Measurements from ENCODE around the gene ZIC1.

ZIC1 gene

DNA sequence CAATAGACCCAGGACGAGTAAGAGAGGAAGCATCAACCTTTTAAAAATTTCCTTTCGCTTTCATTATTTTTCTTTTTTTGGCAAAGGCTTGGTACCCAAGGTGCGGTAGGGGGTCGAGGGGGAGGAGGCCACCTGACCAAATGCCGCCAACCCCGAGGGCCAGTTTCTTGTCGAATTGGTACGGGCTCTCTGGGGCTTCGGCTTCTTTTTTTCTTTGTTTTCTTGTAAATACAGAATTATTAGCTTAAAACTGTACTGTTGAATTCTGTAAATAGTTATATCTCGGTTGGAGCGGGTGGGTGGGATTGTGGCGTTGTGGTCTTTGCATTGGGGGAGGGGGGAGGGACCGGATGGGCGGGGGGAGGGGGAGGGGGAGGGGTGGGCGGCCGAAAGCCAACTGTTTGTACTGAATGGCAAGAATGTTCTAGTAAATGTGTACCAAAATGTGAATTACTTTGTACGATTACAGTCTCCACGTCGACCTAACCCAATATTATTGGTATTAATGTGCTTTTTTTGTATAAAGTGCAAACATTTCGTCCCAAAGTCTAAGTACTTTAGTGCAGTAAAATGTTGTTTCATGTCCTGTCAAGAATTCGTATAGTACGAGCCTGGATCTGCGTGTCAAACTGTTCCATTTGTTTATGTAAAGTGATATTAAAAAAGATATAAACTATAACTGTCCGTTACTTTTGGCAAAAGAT, 4.7 kb downstream of the ZIC1 start:
- TF ChIP-seq, protein P1, sequence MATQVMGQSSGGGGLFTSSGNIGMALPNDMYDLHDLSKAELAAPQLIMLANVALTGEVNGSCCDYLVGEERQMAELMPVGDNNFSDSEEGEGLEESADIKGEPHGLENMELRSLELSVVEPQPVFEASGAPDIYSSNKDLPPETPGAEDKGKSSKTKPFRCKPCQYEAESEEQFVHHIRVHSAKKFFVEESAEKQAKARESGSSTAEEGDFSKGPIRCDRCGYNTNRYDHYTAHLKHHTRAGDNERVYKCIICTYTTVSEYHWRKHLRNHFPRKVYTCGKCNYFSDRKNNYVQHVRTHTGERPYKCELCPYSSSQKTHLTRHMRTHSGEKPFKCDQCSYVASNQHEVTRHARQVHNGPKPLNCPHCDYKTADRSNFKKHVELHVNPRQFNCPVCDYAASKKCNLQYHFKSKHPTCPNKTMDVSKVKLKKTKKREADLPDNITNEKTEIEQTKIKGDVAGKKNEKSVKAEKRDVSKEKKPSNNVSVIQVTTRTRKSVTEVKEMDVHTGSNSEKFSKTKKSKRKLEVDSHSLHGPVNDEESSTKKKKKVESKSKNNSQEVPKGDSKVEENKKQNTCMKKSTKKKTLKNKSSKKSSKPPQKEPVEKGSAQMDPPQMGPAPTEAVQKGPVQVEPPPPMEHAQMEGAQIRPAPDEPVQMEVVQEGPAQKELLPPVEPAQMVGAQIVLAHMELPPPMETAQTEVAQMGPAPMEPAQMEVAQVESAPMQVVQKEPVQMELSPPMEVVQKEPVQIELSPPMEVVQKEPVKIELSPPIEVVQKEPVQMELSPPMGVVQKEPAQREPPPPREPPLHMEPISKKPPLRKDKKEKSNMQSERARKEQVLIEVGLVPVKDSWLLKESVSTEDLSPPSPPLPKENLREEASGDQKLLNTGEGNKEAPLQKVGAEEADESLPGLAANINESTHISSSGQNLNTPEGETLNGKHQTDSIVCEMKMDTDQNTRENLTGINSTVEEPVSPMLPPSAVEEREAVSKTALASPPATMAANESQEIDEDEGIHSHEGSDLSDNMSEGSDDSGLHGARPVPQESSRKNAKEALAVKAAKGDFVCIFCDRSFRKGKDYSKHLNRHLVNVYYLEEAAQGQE (IDR thresholded peaks at IDR 0.05; ENCODE audit: low read depth), result no peak
- TF ChIP-seq NFIC (IDR thresholded peaks at IDR 0.05) (no peak), TCF12 (IDR thresholded peaks at IDR 0.05; ENCODE audit: low read depth) (no peak), ZBTB7A (IDR thresholded peaks at IDR 0.05; ENCODE audit: low read depth) (no peak), MAX (IDR thresholded peaks at IDR 0.05) (no peak), TAF1 (IDR thresholded peaks at IDR 0.05; ENCODE audit: low read depth) (no peak), CEBPB (IDR thresholded peaks at IDR 0.05) (no peak), CREB1 (IDR thresholded peaks at IDR 0.05; ENCODE audit: low read depth) (no peak), TEAD4 (IDR thresholded peaks at IDR 0.05) (no peak), RAD21 (IDR thresholded peaks at IDR 0.05; ENCODE audit: low read depth) (no peak), EGR1 (IDR thresholded peaks at IDR 0.05) (no peak), YY1 (IDR thresholded peaks at IDR 0.05; ENCODE audit: low read depth) (no peak), FOXM1 (IDR thresholded peaks at IDR 0.05; ENCODE audit: borderline replicate concordance, low read depth) (no peak)

DNA sequence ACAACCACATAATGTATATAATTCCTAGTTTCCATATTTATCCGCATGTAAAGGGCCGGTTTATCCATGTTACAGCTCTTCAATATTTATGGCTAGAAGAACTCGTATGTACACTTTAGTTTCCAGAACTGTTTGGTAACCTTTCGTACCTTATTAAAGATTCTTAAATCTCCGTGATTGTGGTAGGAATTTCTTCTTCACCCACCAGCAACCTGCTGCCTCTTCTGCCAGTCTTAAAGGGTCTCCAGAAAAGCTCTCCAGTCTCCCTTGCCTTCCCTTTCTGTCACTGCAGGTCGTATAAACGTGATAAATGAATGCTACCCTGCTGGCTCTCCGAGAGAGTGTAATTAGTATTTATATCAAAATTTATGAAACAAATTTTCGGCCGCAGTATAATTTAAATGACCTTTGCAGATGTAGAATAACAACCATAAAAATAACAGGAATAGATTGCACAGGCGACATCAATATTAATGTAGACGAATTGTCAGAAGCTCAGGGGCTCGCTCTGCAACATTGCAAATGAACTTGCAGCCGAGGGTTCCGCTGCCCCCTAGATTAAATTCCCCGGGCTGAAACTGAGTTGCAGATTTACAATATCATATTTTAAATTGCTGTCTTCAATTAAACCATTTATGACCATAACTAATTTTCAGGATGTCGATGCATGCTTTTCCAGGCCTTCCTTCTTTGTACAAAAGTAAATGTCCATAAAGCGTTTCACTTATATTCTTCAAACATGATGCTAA, 5.4 kb downstream of the ZIC1 start:
- TF ChIP-seq TEAD4 (IDR thresholded peaks at IDR 0.05) (no peak), YY1 (IDR thresholded peaks at IDR 0.05; ENCODE audit: low read depth) (no peak), FOXM1 (IDR thresholded peaks at IDR 0.05; ENCODE audit: borderline replicate concordance, low read depth) (no peak), NFIC (IDR thresholded peaks at IDR 0.05) (no peak), MAX (IDR thresholded peaks at IDR 0.05) (no peak), TAF1 (IDR thresholded peaks at IDR 0.05; ENCODE audit: low read depth) (no peak), CEBPB (IDR thresholded peaks at IDR 0.05) (no peak), RAD21 (IDR thresholded peaks at IDR 0.05; ENCODE audit: low read depth) (no peak), EGR1 (IDR thresholded peaks at IDR 0.05) (no peak), CREB1 (IDR thresholded peaks at IDR 0.05; ENCODE audit: low read depth) (no peak), TCF12 (IDR thresholded peaks at IDR 0.05; ENCODE audit: low read depth) (no peak), EP300 (IDR thresholded peaks at IDR 0.05; ENCODE audit: borderline replicate concordance) (no peak), ZBTB7A (IDR thresholded peaks at IDR 0.05; ENCODE audit: low read depth) (no peak)
- TF ChIP-seq, protein P2, sequence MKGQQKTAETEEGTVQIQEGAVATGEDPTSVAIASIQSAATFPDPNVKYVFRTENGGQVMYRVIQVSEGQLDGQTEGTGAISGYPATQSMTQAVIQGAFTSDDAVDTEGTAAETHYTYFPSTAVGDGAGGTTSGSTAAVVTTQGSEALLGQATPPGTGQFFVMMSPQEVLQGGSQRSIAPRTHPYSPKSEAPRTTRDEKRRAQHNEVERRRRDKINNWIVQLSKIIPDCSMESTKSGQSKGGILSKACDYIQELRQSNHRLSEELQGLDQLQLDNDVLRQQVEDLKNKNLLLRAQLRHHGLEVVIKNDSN (IDR thresholded peaks at IDR 0.05), result no peak
- TF ChIP-seq, protein P1 (IDR thresholded peaks at IDR 0.05; ENCODE audit: low read depth), result no peak

DNA sequence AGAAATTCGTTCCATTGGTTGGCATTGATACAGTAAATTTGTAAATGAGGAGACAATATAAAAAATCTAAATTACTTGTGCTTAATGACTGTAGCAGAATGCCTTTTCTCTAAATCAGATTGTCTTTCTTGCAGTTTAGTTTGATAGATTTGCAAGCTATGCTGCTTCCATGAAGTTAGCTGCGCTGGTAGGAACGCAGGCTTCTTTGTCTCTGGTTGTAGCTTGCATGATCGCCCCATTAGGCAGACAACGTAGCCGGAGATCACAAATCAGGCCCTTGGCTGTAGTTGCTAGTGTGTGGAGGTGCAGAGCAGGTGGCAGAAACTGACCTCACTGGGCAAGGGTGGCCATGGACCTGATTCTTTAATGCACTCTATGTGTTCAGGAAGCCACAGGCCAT, 6.1 kb downstream of the ZIC1 start:
- TF ChIP-seq YY1 (IDR thresholded peaks at IDR 0.05; ENCODE audit: low read depth) (no peak), CEBPB (IDR thresholded peaks at IDR 0.05) (no peak), TCF12 (IDR thresholded peaks at IDR 0.05; ENCODE audit: low read depth) (no peak), ZBTB7A (IDR thresholded peaks at IDR 0.05; ENCODE audit: low read depth) (no peak), CREB1 (IDR thresholded peaks at IDR 0.05; ENCODE audit: low read depth) (no peak), EP300 (IDR thresholded peaks at IDR 0.05; ENCODE audit: borderline replicate concordance) (no peak)

GRCh38 chr3:147415874-147416273, 6.7 kb downstream of the ZIC1 start:
- TF ChIP-seq FOXM1 (IDR thresholded peaks at IDR 0.05; ENCODE audit: borderline replicate concordance, low read depth) (no peak), EGR1 (IDR thresholded peaks at IDR 0.05) (no peak), TCF12 (IDR thresholded peaks at IDR 0.05; ENCODE audit: low read depth) (no peak), ZBTB7A (IDR thresholded peaks at IDR 0.05; ENCODE audit: low read depth) (no peak), CREB1 (IDR thresholded peaks at IDR 0.05; ENCODE audit: low read depth) (no peak), YY1 (IDR thresholded peaks at IDR 0.05; ENCODE audit: low read depth) (no peak), CEBPB (IDR thresholded peaks at IDR 0.05) (no peak), EP300 (IDR thresholded peaks at IDR 0.05; ENCODE audit: borderline replicate concordance) (no peak), NFIC (IDR thresholded peaks at IDR 0.05) (no peak), RAD21 (IDR thresholded peaks at IDR 0.05; ENCODE audit: low read depth) (no peak), MAX (IDR thresholded peaks at IDR 0.05) (no peak), TEAD4 (IDR thresholded peaks at IDR 0.05) (no peak), TAF1 (IDR thresholded peaks at IDR 0.05; ENCODE audit: low read depth) (no peak)
- TF ChIP-seq, protein P1 (IDR thresholded peaks at IDR 0.05; ENCODE audit: low read depth), result no peak
- TF ChIP-seq, protein P2 (IDR thresholded peaks at IDR 0.05), result no peak

Measured in Ishikawa (cell line).